Immature natural killer cell (primary cell): ENCODE data around the gene TMEM107. TPM values are rescaled to one million over a fixed set of nuclear protein-coding genes. Genes with fewer than 3 reads are reported as not detected.

Experiments
- DNase-seq, 3 donors: peaks; one replicate each; pipeline ENCODE4 v3.0.0; 2022; ENCODE audit warnings: mixed read lengths in 1 of 3
- H3K27ac Mint-ChIP-seq, 6 donors: one replicate each; pipeline ENCODE4 v1.8.0; 2020; ENCODE audit warnings: mixed read lengths in 6 of 6, mild to moderate bottlenecking in 5 of 6, inconsistent platforms in 4 of 6, moderate library complexity in 3 of 6
- H3K27me3 Mint-ChIP-seq, 3 donors: one replicate each; pipeline ENCODE4 v1.8.0; 2020 to 2021; ENCODE audit warnings: low read depth in 3 of 3, mild to moderate bottlenecking in 3 of 3, mixed read lengths in 3 of 3, moderate library complexity in 3 of 3, inconsistent platforms in 1 of 3
- H3K36me3 Mint-ChIP-seq, 3 donors: one replicate each; pipeline ENCODE4 v1.8.0; 2020; ENCODE audit warnings: mixed read lengths in 3 of 3, inconsistent platforms in 2 of 3, mild to moderate bottlenecking in 2 of 3
- H3K4me1 Mint-ChIP-seq, 2 donors: one replicate each; pipeline ENCODE4 v1.8.0; 2020; ENCODE audit warnings: inconsistent platforms in 2 of 2, mild to moderate bottlenecking in 2 of 2, mixed read lengths in 2 of 2, moderate library complexity in 1 of 2
- H3K4me3 Mint-ChIP-seq, 5 donors: one replicate each; pipeline ENCODE4 v1.8.0; 2020; ENCODE audit warnings: mild to moderate bottlenecking in 5 of 5, mixed read lengths in 5 of 5, inconsistent platforms in 3 of 5, moderate library complexity in 3 of 5
- H3K9me3 Mint-ChIP-seq, 6 donors: one replicate each; pipeline ENCODE4 v1.8.0; 2020; ENCODE audit warnings: mild to moderate bottlenecking in 6 of 6, mixed read lengths in 6 of 6, inconsistent platforms in 4 of 6, moderate library complexity in 3 of 6
- polyA plus RNA-seq, 3 donors: library from polyadenylated mRNA; unstranded; fragments of 300-500 nt; fragmentation: Illumina TruSeq; gene quantifications; one replicate each; pipeline ENCODE4 v1.2.3, GENCODE V29; 2021

TMEM107 gene
- polyA plus RNA-seq, 3 donors from 2014 or later, result 53.3 to 69.3 (median 64.0) TPM

DNA sequence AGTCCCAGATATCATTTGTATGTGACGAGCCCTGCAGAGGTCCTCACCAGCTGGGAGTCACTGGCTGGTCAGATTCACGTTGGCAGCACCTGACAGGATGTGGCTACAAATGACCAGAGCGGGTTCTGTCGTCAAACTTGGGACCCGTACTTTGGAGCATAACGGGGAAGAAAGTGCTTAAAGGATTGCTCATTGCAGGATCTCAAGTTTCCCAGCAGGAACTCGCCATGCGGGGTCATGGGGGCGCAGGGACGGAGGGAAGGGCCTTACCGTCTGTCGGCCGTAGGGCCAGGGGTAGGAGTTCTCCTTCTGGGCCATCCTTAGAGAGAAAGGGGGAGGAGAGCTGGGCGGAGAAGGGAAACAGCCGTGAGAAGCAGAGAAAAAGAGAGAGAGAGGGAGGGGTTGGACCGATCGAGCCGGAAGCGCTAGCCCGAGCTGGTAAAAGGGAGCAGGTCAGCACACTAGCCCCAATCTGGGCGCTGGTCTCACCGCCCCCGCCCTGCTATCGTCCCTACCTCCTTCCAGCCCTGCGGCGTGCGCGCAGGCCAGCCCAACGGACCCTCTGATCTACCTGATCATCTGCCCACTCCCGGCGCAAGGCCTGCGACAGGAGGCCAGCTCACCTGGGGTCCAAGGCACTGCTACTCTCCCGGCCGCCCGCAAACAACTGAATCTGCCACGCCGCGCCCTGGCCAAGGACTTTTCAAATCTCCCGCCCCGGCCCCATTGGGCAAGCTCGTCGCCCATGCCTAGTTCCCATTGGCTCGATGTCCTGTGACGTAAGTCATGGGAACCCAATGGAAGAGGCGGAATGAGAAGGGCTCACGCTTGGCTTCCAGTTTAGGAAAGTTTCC lies 34.0 kb upstream of the TMEM107 start, which contains the start of gene AURKB:
Gene AURKB, minus strand, starts transcription at position 669 of the 854 bp plus-strand sequence. Its CDS starts 351 bp downstream, at position 318.
- Mint-ChIP-seq H3K4me1 (peaks cover 17 to 22% of the 10 kb centered on the region in 2 donors), H3K36me3 (no peaks in the 10 kb centered on the region), H3K27me3 (peaks cover 0 to 4% (median 0%) of the 10 kb centered on the region in 3 donors), H3K27ac (peak within 1 kb of the TSS; percentile 78 to 93 (median 84)), H3K9me3 (no peaks in the 10 kb centered on the region), H3K4me3 (peak within 1 kb of the TSS; percentile 81 to 95 (median 93))
- DNase-seq, result peak; percentile 90 to 93 (median 92)

DNA sequence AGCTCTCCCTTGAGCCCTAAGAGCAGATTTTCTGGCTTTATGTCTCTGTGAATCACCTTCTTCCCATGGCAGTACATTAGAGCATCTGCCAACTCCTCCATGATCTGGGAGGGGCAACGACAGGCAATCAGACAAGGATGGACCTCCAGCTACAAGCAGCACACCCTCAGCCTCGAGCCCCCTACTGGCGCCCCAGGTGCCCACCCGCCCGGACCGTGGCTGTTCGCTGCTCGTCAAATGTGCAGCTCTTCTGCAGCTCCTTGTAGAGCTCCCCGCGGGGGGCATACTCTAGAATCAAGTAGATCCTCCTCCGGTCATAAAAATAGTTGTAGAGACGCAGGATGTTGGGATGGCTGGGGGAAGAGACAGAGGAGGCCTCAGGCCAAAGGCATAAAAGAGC lies 30.4 kb upstream of the TMEM107 start:
- no peaks in the 10 kb centered on the region for H3K36me3 Mint-ChIP-seq
- peaks cover 0 to 4% (median 0%) of the 10 kb centered on the region in 3 donors for H3K27me3 Mint-ChIP-seq
- H3K9me3 Mint-ChIP-seq, result no peaks in the 10 kb centered on the region
- DNase-seq, result no peak
- peak overlapping the region in 1 of 6 donors; percentile 37 for H3K27ac Mint-ChIP-seq
- H3K4me1 Mint-ChIP-seq, result peaks cover 16 to 20% of the 10 kb centered on the region in 2 donors
- no peak overlapping the region for H3K4me3 Mint-ChIP-seq

DNA sequence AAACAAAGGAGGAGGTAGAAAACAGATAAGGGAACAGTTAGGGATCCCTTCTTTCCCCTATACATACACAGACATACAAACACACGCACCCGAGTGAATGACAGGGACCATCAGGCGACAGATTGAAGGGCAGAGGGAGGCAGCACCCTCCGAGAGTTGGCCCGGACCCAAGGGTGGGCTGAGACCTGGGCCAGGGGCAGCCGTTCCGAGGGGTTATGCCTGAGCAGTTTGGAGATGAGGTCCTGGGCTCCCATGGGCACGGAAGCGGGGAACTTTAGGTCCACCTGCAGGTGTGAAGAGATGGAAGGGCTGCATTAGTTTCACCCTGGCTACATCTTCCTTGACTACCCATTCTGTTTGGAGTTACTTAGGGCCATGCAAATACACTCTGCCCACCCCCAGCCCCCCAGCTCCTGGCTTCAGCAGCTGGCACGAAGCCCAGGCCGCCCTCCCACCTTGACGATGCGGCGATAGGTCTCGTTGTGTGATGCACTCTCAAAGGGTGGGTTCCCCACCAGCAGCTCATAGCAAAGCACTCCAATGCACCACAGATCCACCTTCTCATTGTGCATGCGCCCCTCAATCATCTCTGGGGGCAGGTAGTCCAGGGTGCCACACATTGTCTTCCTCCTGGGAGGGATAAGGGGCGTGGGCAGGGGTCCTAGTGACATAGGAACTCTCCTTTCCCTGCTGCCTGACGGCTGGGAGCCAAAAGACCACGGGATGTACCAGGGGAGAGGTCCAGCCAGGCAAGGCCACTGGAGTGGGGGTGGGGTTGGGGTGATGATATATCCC lies 28.8 kb upstream of the TMEM107 start:
- Mint-ChIP-seq H3K9me3 (no peaks in the 10 kb centered on the region), H3K4me1 (peaks cover 7 to 9% of the 10 kb centered on the region in 2 donors), H3K4me3 (no peak overlapping the region), H3K27ac (peak overlapping the region in 1 of 6 donors; percentile 49), H3K27me3 (peaks cover 3 to 4% (median 4%) of the 10 kb centered on the region in 3 donors), H3K36me3 (no peaks in the 10 kb centered on the region)
- no peak for DNase-seq

DNA sequence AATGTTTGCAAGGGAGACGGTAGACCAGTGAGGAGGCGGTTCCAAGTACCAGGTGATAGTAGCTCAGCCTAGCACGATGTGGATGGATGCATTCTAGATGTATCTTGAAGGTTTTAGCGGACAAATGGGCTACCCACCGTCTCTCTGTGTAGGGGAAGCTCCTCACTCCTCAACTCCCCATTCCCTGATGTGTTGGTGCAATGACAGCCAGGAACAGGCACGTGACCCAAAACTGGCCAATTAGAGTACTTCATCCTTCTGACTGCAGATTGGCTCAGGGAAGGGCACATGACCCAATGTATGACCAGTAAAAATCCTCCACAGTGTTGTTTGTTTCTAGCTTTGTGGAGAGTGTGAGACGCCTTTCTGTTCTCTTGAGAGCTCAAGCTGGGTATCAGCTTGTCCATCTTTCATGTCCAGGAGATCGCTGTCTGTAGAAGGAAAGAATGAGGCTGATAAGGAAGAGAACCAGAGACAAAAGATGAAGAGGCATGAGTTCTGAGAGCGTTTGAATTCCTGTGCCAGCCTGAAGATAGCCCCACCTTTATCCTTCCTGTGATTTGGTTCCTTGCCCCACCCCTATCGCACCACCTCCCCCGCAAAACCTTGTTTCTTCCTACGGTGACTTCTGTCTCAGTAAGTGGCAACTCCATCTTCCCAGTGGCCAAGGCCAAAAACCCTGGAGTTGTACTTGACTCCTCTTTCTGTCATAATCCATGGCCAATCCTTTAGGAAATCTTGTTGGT lies 16.1 kb upstream of the TMEM107 start:
- H3K9me3 Mint-ChIP-seq, result no peaks in the 10 kb centered on the region
- no peak overlapping the region for H3K4me3 Mint-ChIP-seq
- H3K36me3 Mint-ChIP-seq, result no peaks in the 10 kb centered on the region

DNA sequence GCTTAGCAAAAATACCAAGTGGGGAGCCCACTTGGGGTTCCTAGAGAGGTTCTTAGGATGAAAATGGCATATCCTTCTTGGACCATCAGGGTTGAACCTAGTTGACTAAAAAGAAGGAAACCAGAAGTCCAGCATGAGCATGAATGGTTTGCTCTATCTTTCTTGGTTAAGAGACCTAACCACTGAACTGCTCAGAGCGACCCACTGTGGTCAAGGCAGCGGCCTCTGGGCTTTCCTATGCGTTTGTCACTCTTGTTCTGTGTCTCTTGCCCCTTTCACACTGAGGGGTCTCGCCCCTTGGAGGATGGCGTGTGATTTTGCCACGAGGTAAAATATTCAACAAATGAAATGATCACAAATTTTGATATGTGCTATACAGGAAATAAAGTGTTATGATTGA lies 14.3 kb upstream of the TMEM107 start:
- Mint-ChIP-seq H3K27me3 (peaks cover 0 to 4% (median 1%) of the 10 kb centered on the region in 3 donors), H3K9me3 (no peaks in the 10 kb centered on the region), H3K4me3 (no peak overlapping the region), H3K4me1 (peaks cover 12 to 14% of the 10 kb centered on the region in 2 donors), H3K36me3 (no peaks in the 10 kb centered on the region), H3K27ac (peak overlapping the region; percentile 77 to 94 (median 88))
- no peak for DNase-seq

More for the DNA sequence above, 16.1 kb upstream of the TMEM107 start:
- Mint-ChIP-seq H3K27me3 (peaks cover 0 to 4% (median 2%) of the 10 kb centered on the region in 3 donors), H3K27ac (no peak overlapping the region), H3K4me1 (peaks cover 12 to 14% of the 10 kb centered on the region in 2 donors)
- peak; percentile 59 to 69 (median 64) for DNase-seq

DNA sequence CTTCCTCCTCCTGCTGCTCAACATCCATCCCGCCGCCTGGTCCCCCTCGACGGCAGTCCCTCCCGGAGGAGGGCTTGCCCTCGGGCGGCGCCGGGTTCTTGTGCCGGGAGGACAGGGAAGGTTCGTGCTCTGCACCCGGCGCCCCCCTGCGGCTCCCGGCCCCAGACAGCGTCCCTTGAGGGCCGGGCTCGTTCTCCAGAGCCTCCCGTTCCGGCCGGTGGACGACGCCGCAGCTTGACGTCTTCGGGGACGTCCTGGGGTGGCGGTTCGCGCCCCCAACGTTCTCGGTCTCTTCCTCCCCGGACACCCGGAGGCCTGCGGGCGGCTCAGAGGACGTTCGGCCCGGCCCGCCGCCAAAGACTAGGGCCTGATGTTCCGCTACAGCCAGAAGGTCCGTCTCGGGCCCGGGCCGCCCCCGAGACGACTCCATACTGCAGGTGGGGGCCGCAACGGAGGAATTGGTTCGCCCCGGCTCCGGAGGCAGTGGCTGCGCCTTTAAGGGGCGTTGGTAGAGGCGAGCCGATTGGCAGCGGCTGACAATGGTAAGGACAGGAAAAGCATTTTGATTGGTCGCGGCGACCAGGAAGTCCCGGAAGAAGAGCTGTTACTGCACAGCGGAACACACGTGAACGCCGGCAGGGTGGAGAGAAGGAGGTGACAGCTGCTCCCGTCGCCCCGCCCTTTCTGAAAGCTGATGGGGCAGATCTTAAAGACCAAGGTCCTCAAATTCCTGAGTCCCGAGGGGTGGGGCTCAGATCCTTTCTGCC lies 13.7 kb upstream of the TMEM107 start, which contains the start of gene BORCS6:
Gene BORCS6, minus strand, starts transcription at position 470 of the 767 bp plus-strand sequence. Its CDS starts 40 bp downstream, at position 430.
- H3K27me3 Mint-ChIP-seq, result peaks cover 0 to 6% (median 3%) of the 10 kb centered on the region in 3 donors
- no peak within 1 kb of the TSS for H3K4me3 Mint-ChIP-seq
- no peaks in the 10 kb centered on the region for H3K9me3 Mint-ChIP-seq
- H3K4me1 Mint-ChIP-seq, result peaks cover 12 to 14% of the 10 kb centered on the region in 2 donors
- peak; percentile 96 for DNase-seq
- H3K36me3 Mint-ChIP-seq, result no peaks in the 10 kb centered on the region
- peak within 1 kb of the TSS; percentile 77 to 94 (median 88) for H3K27ac Mint-ChIP-seq

DNA sequence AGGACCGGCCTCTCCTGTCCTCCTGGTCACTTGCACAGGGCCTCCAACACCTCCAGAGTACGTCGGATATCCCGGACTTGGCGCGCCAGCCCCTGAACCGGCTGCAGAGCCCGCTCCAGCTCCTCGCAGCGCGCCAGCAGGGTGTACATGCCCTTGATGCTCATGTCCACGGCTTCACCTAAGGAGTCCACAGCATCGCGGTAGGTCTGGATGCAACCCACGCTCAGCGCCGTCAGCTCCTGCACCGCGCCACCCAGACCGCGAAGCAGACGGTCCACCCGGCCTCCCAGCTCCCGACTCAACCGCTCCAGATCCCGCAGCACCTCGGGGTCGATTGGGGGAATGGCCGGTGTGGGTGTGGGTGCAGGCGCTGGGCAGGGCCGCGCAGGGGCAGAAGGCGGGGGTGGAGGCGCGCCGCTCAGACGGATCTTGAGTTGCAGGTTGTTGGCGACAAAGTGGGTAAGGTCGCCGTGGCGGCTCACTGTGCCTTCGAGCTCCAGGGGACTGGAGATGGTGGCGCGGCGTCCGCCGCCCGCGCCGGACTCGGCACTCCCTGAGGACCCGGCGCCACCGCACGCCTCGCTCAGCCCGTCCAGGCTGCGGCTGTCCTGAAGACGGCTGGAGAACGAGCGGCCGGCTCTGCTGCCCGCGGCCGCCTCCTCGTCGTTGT lies 13.0 kb upstream of the TMEM107 start:
- Mint-ChIP-seq H3K27me3 (peaks cover 0 to 10% (median 6%) of the 10 kb centered on the region in 3 donors), H3K4me3 (no peak overlapping the region), H3K4me1 (peaks cover 14 to 15% of the 10 kb centered on the region in 2 donors), H3K27ac (peak overlapping the region in 5 of 6 donors; percentile 77 to 94 (median 87)), H3K9me3 (no peaks in the 10 kb centered on the region), H3K36me3 (no peaks in the 10 kb centered on the region)
- peak; percentile 24 to 44 (median 39) for DNase-seq

DNA sequence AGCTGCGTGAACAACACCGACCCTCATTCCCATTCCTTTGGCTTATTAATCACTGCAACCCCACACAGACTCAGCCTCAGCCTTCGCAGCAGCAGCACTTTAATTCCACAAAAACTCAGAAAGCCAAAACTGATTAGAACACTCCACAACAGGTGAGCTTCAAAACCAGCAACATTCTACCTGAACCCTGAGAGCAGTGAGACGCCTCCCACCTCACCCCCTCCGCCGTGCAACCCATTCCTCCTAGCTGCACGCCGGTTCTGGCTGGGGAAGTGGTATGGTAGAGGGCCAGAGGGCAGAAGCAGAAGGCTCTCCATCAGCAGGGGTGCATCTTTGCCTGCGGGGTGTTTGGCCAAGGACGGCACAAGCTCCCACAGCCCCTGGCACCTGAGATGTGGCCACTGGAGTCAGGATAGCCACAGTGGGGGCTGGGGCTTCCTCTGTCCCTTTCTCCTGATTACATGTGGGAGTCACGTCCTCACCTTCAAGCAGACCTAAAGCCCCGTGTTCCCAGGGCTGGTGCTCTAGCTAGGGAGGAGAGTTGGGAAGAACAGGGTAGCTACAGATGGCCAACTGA lies 12.2 kb upstream of the TMEM107 start:
- Mint-ChIP-seq H3K27me3 (peaks cover 2 to 13% (median 6%) of the 10 kb centered on the region in 3 donors), H3K9me3 (no peaks in the 10 kb centered on the region), H3K36me3 (no peaks in the 10 kb centered on the region), H3K27ac (peak overlapping the region in 1 of 6 donors; percentile 87), H3K4me1 (peaks cover 14 to 15% of the 10 kb centered on the region in 2 donors), H3K4me3 (no peak overlapping the region)
- DNase-seq, result peak in 1 of 3 donors; percentile 8

DNA sequence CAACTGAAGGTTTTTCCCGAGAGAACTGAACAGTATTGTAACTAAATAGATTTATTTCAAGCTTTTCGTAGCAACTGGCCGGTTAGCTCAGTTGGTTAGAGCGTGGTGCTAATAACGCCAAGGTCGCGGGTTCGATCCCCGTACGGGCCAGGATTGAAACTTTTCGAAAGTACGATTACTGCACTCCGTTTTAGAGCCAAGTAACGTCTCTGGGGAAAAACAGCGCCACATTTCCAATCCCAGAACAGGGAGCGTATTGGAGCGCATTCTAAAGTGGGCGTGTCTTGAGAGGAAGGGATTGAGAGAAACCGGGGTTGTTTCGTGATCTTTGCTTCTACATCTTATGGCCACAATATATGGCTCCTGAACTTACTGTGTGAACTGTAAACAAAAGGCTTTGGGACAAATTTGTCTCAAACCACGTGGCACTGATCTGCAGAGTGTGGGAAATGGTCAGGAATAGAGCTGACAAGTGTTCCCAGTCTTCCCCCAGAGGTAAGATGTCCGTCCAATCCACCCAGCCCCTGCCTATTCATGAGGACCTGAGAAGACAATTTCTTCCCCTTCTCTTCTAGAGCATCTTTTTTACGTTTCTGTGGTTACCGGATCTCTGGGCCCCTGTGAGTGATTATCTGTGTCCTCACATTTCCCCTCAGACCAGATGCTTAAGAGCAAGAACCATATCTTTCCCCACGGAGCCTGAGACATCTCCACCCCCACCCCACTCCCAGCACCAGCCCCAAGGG lies 11.5 kb upstream of the TMEM107 start:
- peaks cover 5 to 13% (median 6%) of the 10 kb centered on the region in 3 donors for H3K27me3 Mint-ChIP-seq
- peaks cover 14 to 15% of the 10 kb centered on the region in 2 donors for H3K4me1 Mint-ChIP-seq
- H3K36me3 Mint-ChIP-seq, result no peaks in the 10 kb centered on the region
- H3K27ac Mint-ChIP-seq, result no peak overlapping the region
- no peaks in the 10 kb centered on the region for H3K9me3 Mint-ChIP-seq
- H3K4me3 Mint-ChIP-seq, result no peak overlapping the region
- peak; percentile 90 to 91 (median 91) for DNase-seq

DNA sequence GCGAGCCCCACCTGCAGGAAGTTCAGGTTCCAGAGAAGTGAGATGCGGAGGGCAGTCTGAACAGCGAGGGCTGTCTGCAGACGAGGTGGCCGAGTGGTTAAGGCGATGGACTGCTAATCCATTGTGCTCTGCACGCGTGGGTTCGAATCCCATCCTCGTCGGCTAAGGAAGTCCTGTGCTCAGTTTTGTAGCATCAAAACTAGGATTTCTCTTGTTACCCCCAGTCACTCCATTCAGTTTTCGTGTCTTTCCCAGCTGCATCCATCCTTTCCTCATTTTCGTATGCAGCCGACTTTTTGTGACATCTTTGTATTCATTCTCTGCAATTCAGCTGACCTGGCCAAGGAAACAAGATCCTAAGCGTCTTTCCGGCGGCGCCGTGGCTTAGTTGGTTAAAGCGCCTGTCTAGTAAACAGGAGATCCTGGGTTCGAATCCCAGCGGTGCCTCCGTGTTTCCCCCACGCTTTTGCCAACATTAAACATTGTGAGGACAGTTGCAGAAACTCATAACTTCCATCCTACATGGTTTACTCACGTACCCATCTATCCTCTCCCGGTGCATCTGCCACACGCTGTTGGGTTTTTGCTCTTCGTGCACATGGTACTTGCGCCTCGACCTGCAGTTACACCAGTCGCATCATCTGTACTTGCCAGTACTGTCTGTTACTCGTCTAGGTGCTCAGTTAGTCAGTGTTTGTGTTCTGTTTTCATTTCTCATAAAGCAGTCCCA lies 10.8 kb upstream of the TMEM107 start:
- Mint-ChIP-seq H3K4me1 (peaks cover 14 to 16% of the 10 kb centered on the region in 2 donors), H3K4me3 (no peak overlapping the region), H3K27me3 (peaks cover 5 to 14% (median 6%) of the 10 kb centered on the region in 3 donors), H3K9me3 (no peaks in the 10 kb centered on the region), H3K36me3 (no peaks in the 10 kb centered on the region), H3K27ac (no peak overlapping the region)
- peak; percentile 91 to 95 (median 94) for DNase-seq

DNA sequence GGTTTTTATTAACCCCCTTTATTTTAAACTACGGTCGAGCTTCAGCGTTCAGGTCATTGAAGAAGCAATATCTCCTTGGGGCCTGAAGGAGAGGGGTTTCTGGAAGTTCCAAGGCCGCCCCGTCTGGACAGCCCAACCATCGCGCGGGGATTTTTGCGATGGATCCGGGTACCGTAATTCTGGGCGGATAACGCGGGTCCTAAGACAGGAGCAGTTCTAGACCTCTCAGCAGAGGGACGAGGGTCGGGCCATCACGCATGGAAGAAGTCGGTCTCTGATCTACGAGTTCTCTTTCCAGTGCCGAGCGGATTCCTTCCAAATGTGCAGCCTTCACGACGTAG lies 10.2 kb upstream of the TMEM107 start:
- no peaks in the 10 kb centered on the region for H3K9me3 Mint-ChIP-seq
- no peak overlapping the region for H3K27ac Mint-ChIP-seq
- H3K36me3 Mint-ChIP-seq, result no peaks in the 10 kb centered on the region
- no peak for DNase-seq
- peaks cover 14 to 17% of the 10 kb centered on the region in 2 donors for H3K4me1 Mint-ChIP-seq
- no peak overlapping the region for H3K4me3 Mint-ChIP-seq
- H3K27me3 Mint-ChIP-seq, result peaks cover 5 to 14% (median 6%) of the 10 kb centered on the region in 3 donors
